SKM-1 (cell line): ENCODE data around the gene TUT7.
"Not testable (repeated sequence)": the region's sequence is repeated elsewhere in the genome, so short reads cannot be mapped to it uniquely, and the experiment has no call there.

ENCODE experiments used
- DNase-seq: peaks from one replicate; lab custom pipeline; 2025; ENCODE audit not compliant: unreplicated experiment; lab: John Stamatoyannopoulos, UW

The TUT7 gene

GRCh38 chr9:86304236-86304730, 49.9 kb downstream of the TUT7 start:
- no peak for DNase-seq

GRCh38 chr9:86303316-86303975, 50.8 kb downstream of the TUT7 start:
- DNase-seq = no peak

GRCh38 chr9:86301686-86302085, 52.5 kb downstream of the TUT7 start:
- no peak for DNase-seq

GRCh38 chr9:86300701-86301100, 53.5 kb downstream of the TUT7 start:
- DNase-seq = no peak

GRCh38 chr9:86298873-86299272, 55.3 kb downstream of the TUT7 start:
- DNase-seq = no peak

GRCh38 chr9:86290341-86290740, 63.9 kb downstream of the TUT7 start:
- not testable (repeated sequence) for DNase-seq

GRCh38 chr9:86288499-86289198, 65.6 kb downstream of the TUT7 start:
- DNase-seq = no peak

- no peak for DNase-seq
These were observed 67.2 kb downstream of the TUT7 start for GRCh38 chr9:86287013-86287412.

GRCh38 chr9:86286278-86286677, 67.9 kb downstream of the TUT7 start:
- no peak for DNase-seq

GRCh38 chr9:86285261-86285660, 68.9 kb downstream of the TUT7 start:
- no peak for DNase-seq

GRCh38 chr9:86282979-86283535, 71.2 kb downstream of the TUT7 start:
- DNase-seq = no peak

- peak; percentile 25 for DNase-seq
These were observed 71.9 kb downstream of the TUT7 start, which contains the start of gene ISCA1 for GRCh38 chr9:86282077-86282978. Gene ISCA1 (minus strand): TSS chr9:86282538. CDS start chr9:86282458, 80 bp downstream.

GRCh38 chr9:86281593-86282076, 72.6 kb downstream of the TUT7 start:
- no peak for DNase-seq

GRCh38 chr9:86280580-86280979, 73.6 kb downstream of the TUT7 start:
- no peak for DNase-seq

GRCh38 chr9:86279839-86280238, 74.4 kb downstream of the TUT7 start:
- DNase-seq = no peak

GRCh38 chr9:86277072-86277471, 77.1 kb downstream of the TUT7 start:
- no peak for DNase-seq

- no peak for DNase-seq
These were observed 78.2 kb downstream of the TUT7 start for GRCh38 chr9:86275962-86276361.

GRCh38 chr9:86274821-86275643, 79.2 kb downstream of the TUT7 start:
- no peak for DNase-seq

- no peak for DNase-seq
These were observed 82.0 kb downstream of the TUT7 start for GRCh38 chr9:86272221-86272620.

- no peak for DNase-seq
These were observed 90.3 kb downstream of the TUT7 start for GRCh38 chr9:86263876-86264275.
